ENCODE data around the gene BBS9.
"Not testable (repeated sequence)": the region's sequence is repeated elsewhere in the genome, so short reads cannot be mapped to it uniquely, and the experiment has no call there.

The BBS9 gene

DNA sequence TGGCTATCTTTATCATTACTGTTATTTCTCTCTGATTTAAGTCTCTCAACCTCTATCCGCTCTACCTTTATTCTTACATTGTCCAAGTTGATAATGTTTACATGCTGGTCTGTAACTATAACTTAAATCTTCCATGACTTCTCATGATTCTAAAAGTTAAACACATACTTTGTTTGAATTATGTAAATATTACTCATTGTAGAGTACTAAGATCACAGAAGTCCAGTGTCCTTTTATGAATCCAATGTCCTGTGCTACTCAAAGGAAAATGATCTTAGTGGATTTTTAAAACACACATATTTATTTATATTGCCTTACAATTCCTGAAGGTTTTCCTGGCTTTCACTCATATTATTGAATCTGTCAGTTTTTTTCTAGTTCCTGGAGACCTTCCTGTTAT, 70.9 kb downstream of the BBS9 start:
- no peak for DNase-seq (ENCODE audit: low read depth, low spot score)
- no peak for TF ChIP-seq CTCF (IDR thresholded peaks at IDR 0.05; ENCODE audit: low read depth, low read length)
- H3K4me3 ChIP-seq (ENCODE audit: low read depth, low read length): no peak overlapping the region
- in situ Hi-C loops (cut with HindIII; ENCODE audit: low sequenced_read_pairs): no loop called here

DNA sequence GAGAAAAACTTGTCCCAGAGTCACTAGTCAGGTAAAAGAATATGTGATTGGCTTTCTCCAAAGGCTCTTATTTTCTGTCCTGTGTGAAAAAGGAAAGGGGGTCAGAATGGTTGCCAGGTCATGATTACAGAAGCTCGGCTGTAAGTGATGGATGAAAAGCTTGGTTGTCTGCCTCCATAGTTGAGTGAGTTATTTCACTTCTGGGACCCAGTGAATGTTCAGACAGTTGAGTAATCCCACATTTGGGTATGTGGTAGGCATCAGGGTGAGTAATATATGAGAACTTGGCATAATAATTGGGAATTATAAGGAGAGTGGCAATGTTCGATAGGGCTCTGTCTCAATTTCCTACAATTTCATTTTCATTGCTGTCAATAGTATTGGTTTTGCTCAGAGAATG, 72.5 kb downstream of the BBS9 start:
- DNase-seq (ENCODE audit: low read depth, low spot score): no peak
- in situ Hi-C loops (cut with HindIII; ENCODE audit: low sequenced_read_pairs): no loop called here
- H3K4me3 ChIP-seq (ENCODE audit: low read depth, low read length): no peak overlapping the region
- no peak for TF ChIP-seq CTCF (IDR thresholded peaks at IDR 0.05; ENCODE audit: low read depth, low read length)

GRCh38 chr7:33210958-33211357, 81.6 kb downstream of the BBS9 start:
- in situ Hi-C loops (cut with HindIII; ENCODE audit: low sequenced_read_pairs): no loop called here
- H3K4me3 ChIP-seq (ENCODE audit: low read depth, low read length): no peak overlapping the region
- TF ChIP-seq CTCF (IDR thresholded peaks at IDR 0.05; ENCODE audit: low read depth, low read length): no peak
- no peak for DNase-seq (ENCODE audit: low read depth, low spot score)

GRCh38 chr7:33212144-33212543, 82.8 kb downstream of the BBS9 start:
- no peak overlapping the region for H3K4me3 ChIP-seq (ENCODE audit: low read depth, low read length)
- no peak for TF ChIP-seq CTCF (IDR thresholded peaks at IDR 0.05; ENCODE audit: low read depth, low read length)
- no peak for DNase-seq (ENCODE audit: low read depth, low spot score)
- in situ Hi-C loops (cut with HindIII; ENCODE audit: low sequenced_read_pairs): no loop called here

DNA sequence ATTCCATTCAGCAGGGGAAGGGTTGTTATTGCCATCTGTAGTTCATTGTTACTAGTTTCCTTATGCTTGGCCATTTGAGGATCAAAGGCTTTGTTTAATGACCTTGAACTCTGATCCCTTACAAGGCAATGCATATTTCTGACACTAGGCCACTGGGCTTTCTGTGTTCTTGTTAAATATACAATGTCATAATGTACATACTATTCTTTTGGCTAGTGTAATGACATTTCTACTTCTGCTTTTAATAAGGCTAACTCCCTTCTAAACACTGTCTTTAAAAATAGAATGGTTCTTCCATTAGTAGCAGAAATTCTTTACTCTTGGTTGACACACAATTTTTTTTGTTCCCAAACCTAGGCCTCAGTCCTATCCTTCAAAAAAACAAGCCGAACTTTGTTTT, 86.6 kb downstream of the BBS9 start:
- in situ Hi-C loops (cut with HindIII; ENCODE audit: low sequenced_read_pairs): no loop called here
- H3K4me3 ChIP-seq (ENCODE audit: low read depth, low read length): no peak overlapping the region
- DNase-seq (ENCODE audit: low read depth, low spot score): no peak
- no peak for TF ChIP-seq CTCF (IDR thresholded peaks at IDR 0.05; ENCODE audit: low read depth, low read length)

GRCh38 chr7:33217595-33217994, 88.2 kb downstream of the BBS9 start:
- TF ChIP-seq CTCF (IDR thresholded peaks at IDR 0.05; ENCODE audit: low read depth, low read length): no peak
- in situ Hi-C loops (cut with HindIII; ENCODE audit: low sequenced_read_pairs): no loop called here

DNA sequence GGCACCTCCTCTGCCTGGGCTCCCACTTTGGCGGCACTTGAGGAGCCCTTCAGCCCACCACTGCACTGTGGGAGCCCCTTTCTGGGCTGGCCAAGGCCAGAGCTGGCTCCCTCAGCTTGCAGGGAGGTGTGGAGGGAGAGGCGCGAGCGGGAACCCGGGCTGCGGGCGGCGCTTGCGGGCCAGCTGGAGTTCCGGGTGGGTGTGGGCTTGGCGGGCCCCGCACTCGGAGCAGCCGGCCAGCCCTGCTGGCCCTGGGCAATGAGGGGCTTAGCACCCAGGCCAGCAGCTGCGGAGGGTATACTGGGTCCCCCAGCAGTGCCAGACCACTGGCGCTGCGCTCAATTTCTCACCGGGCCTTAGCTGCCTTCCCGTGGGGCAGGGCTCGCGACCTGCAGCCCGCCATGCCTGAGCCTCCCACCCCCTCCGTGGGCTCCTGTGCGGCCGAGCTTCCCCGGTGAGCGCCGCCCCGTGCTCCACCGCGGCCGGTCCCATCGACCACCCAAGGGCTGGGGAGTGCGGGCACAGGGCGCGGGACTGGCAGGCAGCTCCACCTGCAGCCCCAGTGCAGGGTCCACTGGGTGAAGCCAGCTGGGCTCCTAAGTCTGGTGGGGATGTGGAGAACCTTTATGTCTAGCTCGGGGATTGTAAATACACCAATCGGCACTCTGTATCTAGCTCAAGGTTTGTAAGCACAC, 89.6 kb downstream of the BBS9 start:
- H3K4me3 ChIP-seq (ENCODE audit: low read depth, low read length); in situ Hi-C loops (cut with HindIII; ENCODE audit: low sequenced_read_pairs); DNase-seq (ENCODE audit: low read depth, low spot score): not testable (repeated sequence)

More at GRCh38 chr7:33217595-33217994, 88.2 kb downstream of the BBS9 start:
- no peak overlapping the region for H3K4me3 ChIP-seq (ENCODE audit: low read depth, low read length)
- no peak for DNase-seq (ENCODE audit: low read depth, low spot score)

Data from astrocyte of the spinal cord (primary cell).